ENCODE data around the gene KRTAP5-2. TPM values are rescaled to one million over a fixed set of nuclear protein-coding genes. Genes with fewer than 3 reads are reported as not detected.
"Not testable (repeated sequence)": the region's sequence is repeated elsewhere in the genome, so short reads cannot be mapped to it uniquely, and the experiment has no call there.

Gene KRTAP5-2
- total RNA-seq, 1 experiment from 2014 or later, result not detected

GRCh38 chr11:1597331-1597993, 632 bp downstream of the KRTAP5-2 start:
- no peak for DNase-seq (ENCODE audit: low spot score)
- in situ Hi-C loops (cut with HindIII; ENCODE audit: low sequenced_read_pairs), result no loop called here

- peak; percentile 58 for DNase-seq (ENCODE audit: low spot score)
- in situ Hi-C loops (cut with HindIII; ENCODE audit: low sequenced_read_pairs), result not testable (repeated sequence)
Measured at GRCh38 chr11:1596576-1597121, 1.4 kb downstream of the KRTAP5-2 start.

DNA sequence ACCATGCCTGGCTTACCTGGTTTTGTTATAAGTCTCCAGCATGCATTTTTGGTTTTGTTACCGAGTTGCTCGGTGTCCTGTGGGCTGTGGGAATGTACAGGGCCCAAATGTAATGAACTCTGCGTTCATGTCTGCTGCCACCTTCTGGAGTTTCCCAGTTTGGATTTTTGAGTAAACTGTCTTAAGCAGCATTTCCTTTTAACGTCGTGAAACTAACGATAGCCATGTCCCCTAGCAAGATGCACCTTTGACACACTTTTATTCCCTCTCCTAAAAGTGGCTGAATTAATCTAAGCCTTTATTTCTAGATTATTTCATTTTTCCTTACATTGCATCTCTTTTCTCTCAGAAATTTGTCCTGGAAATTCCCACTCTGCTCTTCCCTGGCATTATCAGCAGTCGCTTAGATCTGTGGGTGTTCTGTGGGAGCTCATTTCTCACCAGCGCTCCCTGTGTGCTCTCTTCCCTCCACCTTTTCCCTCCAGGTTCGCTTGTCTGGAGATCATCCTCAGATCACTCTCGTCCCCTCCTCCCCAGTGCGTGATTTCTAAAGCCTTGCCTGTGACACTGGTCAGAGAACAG, 2.0 kb downstream of the KRTAP5-2 start:
- in situ Hi-C loops (cut with HindIII; ENCODE audit: low sequenced_read_pairs), result not testable (repeated sequence)
- peak; percentile 79 for DNase-seq (ENCODE audit: low spot score)

DNA sequence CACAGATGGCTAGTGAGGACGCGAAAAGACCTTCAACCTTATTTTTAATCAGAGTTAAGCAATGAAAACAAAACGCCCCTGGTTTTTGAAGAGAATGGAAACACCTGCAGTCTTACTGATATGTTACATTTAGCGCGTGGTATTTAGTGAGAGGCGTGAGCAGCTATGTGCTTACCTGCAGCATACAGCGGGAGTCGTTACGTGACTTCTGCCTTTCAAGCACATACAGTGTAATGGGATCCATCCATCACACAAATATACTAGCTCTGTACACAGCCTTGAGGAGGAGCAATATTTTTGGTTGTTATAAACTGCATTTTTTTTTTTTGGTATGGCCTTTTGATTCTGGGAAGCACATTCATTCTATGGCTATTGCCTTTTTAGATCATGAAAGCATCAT, 5.5 kb downstream of the KRTAP5-2 start:
- in situ Hi-C loops (cut with HindIII; ENCODE audit: low sequenced_read_pairs), result no loop called here
- DNase-seq (ENCODE audit: low spot score), result no peak

DNA sequence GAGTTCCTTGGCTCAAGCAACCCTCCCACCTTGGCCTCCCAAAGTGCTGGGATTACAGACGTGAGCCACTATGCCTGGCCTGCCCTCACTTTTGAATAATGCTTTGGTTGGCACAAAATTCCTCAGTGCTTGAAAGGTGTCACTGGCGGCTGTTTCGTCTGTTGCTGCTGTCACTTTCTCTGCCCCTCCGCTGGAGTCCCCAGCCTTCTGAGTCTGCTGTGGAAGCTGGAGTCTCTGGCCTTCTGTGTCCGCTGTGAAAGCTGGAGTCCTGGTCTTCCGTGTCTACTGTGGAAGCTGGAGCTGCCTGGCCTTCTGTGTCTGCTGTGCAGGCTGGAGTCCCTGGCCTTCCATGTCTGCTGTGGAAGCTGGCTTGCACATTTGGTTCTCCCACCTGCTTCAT, 8.1 kb downstream of the KRTAP5-2 start:
- peak; percentile 24 for DNase-seq (ENCODE audit: low spot score)
- in situ Hi-C loops (cut with HindIII; ENCODE audit: low sequenced_read_pairs), result no loop called here

DNA sequence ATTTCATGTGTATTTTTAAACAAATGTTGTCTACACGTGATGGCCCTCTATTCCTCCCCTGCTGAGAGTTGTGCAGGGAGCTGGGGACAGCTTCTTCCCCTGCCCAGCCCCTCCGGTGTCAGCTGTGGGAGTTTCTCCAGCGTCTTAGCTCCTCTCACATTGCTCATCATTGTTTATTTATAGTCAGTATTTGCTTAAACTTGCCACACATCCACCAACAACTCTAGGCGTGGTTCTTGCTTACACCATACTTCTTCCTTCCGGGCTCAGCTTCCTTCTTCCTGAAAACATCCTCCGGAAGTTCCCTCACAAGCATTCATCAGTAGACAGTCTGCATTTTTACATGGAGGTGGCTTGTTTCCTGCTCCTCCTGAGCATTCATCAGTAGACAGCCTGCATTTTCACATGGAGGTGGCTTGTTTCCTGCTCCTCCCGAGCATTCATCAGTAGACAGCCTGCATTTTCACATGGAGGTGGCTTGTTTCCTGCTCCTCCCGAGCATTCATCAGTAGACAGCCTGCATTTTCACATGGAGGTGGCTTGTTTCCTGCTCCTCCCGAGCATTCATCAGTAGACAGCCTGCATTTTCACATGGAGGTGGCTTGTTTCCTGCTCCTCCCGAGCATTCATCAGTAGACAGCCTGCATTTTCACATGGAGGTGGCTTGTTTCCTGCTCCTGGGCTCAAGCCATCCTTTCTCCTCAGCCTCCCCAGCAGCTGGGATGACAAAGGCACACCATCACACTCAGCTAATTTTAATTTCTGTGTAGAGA, 8.7 kb downstream of the KRTAP5-2 start:
- in situ Hi-C loops (cut with HindIII; ENCODE audit: low sequenced_read_pairs), result not testable (repeated sequence)

DNA sequence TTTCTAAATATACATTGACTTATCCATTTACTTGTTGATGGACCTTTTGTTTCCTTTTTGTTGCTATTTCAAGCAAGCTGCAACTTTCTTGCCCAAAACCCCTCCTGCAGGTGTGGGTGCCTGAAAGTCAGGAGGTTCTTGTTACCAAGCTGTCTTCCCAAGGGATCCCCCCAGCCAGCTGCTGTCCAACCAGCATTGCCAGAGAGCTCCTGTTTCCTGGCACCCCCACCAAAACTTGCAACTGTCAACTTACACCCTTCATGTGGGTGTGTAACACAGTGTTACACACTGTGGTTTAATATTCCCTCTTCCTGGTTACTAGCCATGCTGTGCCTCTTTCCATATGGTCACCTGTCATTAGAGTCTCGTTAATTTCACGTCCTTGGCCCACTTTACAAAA, 11.4 kb downstream of the KRTAP5-2 start:
- DNase-seq (ENCODE audit: low spot score), result no peak
- in situ Hi-C loops (cut with HindIII; ENCODE audit: low sequenced_read_pairs), result no loop called here

More for the DNA sequence above, 8.7 kb downstream of the KRTAP5-2 start:
- not testable (repeated sequence) for DNase-seq (ENCODE audit: low spot score)

DNA sequence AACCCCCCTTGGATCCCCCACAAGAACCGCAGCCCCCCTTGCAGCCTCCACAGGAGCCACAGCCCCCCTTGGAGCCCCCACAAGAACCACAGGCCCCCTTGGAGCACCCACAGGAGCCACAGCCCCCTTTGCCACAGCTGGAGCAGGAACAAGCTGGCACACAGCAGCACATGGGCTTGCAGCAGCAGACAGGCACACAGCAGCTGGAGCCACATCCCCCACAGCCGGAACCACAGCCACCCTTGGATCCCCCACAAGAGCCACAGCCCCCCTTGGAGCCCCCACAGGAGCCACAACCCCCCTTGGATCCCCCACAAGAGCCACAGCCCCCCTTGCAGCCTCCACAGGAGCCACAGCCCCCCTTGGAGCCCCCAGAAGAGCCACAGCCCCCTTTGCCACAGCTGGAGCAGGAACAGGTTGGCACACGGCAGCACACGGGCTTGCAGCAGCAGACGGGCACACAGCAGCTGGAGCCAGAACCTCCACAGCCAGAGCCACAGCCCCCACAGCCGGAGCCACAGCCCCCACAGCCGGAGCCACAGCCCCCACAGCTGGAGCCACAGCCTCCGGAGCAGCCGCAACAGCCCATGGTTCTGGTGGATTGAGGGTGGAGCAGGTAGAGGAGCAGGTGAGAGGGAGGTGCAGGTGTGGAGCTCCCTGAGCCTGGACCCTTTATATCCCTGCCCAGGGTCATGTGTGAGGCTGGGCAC, 13.3 kb downstream of the KRTAP5-2 start, which contains the start of gene KRTAP5-1:
KRTAP5-1 (minus strand) TSS at position 623 of the 710 bp plus-strand sequence; CDS start at position 589, 34 bp downstream.
- in situ Hi-C loops (cut with HindIII; ENCODE audit: low sequenced_read_pairs); DNase-seq (ENCODE audit: low spot score): not testable (repeated sequence)

DNA sequence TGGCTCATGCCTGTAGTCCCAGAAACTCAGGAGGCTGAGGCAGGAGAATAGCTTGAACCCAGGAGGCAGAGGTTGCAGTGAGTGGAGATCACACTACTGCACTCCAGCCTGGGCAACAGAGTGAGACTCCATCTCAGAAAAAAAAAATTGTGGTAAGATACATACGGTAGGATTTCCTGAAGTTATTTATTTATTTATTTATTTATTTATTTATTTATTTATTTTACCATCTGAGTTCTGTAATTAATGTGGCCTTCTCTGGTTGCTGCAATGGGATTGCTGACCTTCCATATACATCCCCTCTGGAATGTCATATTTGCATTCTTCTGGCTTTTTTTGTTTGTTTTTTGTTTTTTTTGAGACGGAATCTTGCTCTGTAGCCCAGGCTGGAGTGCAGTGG, 15.2 kb downstream of the KRTAP5-2 start:
- in situ Hi-C loops (cut with HindIII; ENCODE audit: low sequenced_read_pairs); DNase-seq (ENCODE audit: low spot score): not testable (repeated sequence)

- DNase-seq (ENCODE audit: low spot score), result no peak
- in situ Hi-C loops (cut with HindIII; ENCODE audit: low sequenced_read_pairs), result no loop called here
Measured at GRCh38 chr11:1581976-1582375, 16.1 kb downstream of the KRTAP5-2 start.

DNA sequence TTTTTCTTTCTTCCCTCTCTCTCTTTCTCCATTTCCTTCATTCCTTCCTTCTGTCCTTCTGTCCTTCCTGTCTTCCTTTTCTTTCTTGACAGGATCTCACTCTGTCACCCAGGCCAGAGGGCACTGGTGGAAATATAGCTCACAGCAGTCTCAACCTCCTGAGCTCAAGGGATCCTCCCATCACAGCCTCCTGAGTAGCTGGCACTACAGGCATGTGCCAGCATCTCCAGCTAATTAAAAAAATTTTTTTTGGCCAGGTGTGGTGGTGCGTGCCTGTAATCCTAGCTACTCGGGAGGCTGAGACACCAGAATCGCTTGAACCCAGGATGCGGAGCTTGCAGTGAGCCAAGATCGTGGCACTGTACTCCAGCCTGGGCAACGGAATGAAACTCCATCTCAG, 21.3 kb downstream of the KRTAP5-2 start:
- DNase-seq (ENCODE audit: low spot score), result no peak
- in situ Hi-C loops (cut with HindIII; ENCODE audit: low sequenced_read_pairs), result no loop called here

DNA sequence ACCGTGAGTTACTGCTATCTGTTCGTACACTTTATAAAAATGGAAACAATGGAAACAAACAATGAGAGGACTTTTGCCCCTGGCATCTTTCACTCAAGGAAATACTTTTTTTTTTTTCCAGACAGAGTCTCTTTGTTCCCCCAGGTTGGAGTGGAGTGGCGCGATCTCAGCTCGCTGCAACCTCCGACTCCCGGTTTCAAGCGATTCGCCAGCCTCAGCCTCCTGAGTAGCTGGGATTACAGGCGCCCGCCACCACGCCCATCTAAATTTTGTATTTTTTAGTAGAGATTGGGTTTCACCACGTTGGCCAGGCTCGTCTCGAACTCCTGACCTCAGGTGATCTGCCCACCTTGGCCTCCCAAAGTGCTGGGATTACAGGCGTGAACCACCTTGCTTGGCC, 22.3 kb downstream of the KRTAP5-2 start:
- in situ Hi-C loops (cut with HindIII; ENCODE audit: low sequenced_read_pairs), result not testable (repeated sequence)

DNA sequence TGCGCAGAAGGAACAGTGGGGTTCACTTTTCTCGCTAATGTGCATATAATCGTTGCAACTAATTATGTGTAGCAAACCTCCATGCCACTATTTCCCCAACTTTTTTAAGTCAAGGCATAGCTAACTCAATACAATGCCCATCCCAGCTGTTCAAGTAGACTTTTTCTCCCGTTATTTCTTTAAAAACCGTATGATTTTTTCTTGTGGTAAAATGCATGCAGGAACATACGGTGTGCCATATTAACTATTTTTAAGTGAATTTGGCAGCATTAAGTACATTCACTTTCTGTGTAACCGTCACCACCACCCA, 23.2 kb downstream of the KRTAP5-2 start:
- no peak for DNase-seq (ENCODE audit: low spot score)
- in situ Hi-C loops (cut with HindIII; ENCODE audit: low sequenced_read_pairs), result no loop called here

More for the DNA sequence above, 22.3 kb downstream of the KRTAP5-2 start:
- not testable (repeated sequence) for DNase-seq (ENCODE audit: low spot score)

- in situ Hi-C loops (cut with HindIII; ENCODE audit: low sequenced_read_pairs), result no loop called here
- DNase-seq (ENCODE audit: low spot score), result peak; percentile 77
Measured at GRCh38 chr11:1574238-1574932, 23.7 kb downstream of the KRTAP5-2 start.

- DNase-seq (ENCODE audit: low spot score), result no peak
- in situ Hi-C loops (cut with HindIII; ENCODE audit: low sequenced_read_pairs), result no loop called here
Measured at GRCh38 chr11:1573903-1574237, 24.2 kb downstream of the KRTAP5-2 start.

- no peak for DNase-seq (ENCODE audit: low spot score)
- in situ Hi-C loops (cut with HindIII; ENCODE audit: low sequenced_read_pairs), result no loop called here
Measured at GRCh38 chr11:1573077-1573902, 24.8 kb downstream of the KRTAP5-2 start.

GRCh38 chr11:1572197-1573076, 25.7 kb downstream of the KRTAP5-2 start, which contains the start of gene DUSP8:
Gene DUSP8, minus strand, starts transcription at chr11:1572271. Its CDS starts 6,445 bp downstream, at chr11:1565826.
- DNase-seq (ENCODE audit: low spot score), result peak; percentile 92

More at GRCh38 chr11:1572197-1573076, 25.7 kb downstream of the KRTAP5-2 start, which contains the start of gene DUSP8:
- in situ Hi-C loops (cut with HindIII; ENCODE audit: low sequenced_read_pairs), result no loop called here

All from G401 (cell line).